H9 (cell line): ENCODE results near the gene SCFD2. TPM values are rescaled to one million over a fixed set of nuclear protein-coding genes. Genes with fewer than 3 reads are reported as not detected.

Experiments
- DNase-seq: peaks from one replicate; pipeline ENCODE4 v3.0.0-alpha.2; 2017
- H2AFZ ChIP-seq: one replicate; pipeline ENCODE4 v1.6.1; 2013; ENCODE audit warnings: mild to moderate bottlenecking, low read length, control low read depth, moderate library complexity
- H2AK5ac ChIP-seq: 2 replicates; pipeline ENCODE4 v1.6.1; 2013; ENCODE audit warnings: low read length, control low read depth, mixed read lengths; ENCODE audit not compliant: insufficient read length
- H2BK120ac ChIP-seq: one replicate; pipeline ENCODE4 v1.6.1; 2013; ENCODE audit warnings: low read depth, mild to moderate bottlenecking, low read length, control low read depth, inconsistent platforms; ENCODE audit not compliant: poor library complexity, severe bottlenecking
- H2BK12ac ChIP-seq: 2 replicates; pipeline ENCODE4 v1.6.1; 2013; ENCODE audit warnings: low read length, control low read depth, mixed read lengths, low read depth; ENCODE audit not compliant: insufficient read length
- H2BK15ac ChIP-seq: 2 replicates; pipeline ENCODE4 v1.6.1; 2013; ENCODE audit warnings: low read depth, low read length, control low read depth
- H2BK20ac ChIP-seq: one replicate; pipeline ENCODE4 v1.6.1; 2013; ENCODE audit warnings: low read depth, mild to moderate bottlenecking, low read length, control low read depth, inconsistent platforms; ENCODE audit not compliant: poor library complexity, severe bottlenecking
- H2BK5ac ChIP-seq: 2 replicates; pipeline ENCODE4 v1.6.1; 2013; ENCODE audit warnings: low read length, control low read depth, mixed read lengths; ENCODE audit not compliant: insufficient read length
- H3K14ac ChIP-seq: 2 replicates; pipeline ENCODE4 v1.6.1; 2013; ENCODE audit warnings: low read length, control low read depth; ENCODE audit not compliant: insufficient read depth
- H3K18ac ChIP-seq: 2 replicates; pipeline ENCODE4 v1.6.1; 2013; ENCODE audit warnings: low read depth, mild to moderate bottlenecking, mixed read lengths, low read length, control low read depth; ENCODE audit not compliant: insufficient read length
- H3K23ac ChIP-seq: 2 replicates; pipeline ENCODE4 v1.6.1; 2013; ENCODE audit warnings: low read length, control low read depth, mixed read lengths, low read depth; ENCODE audit not compliant: insufficient read length
- H3K23me2 ChIP-seq: 2 replicates; pipeline ENCODE4 v1.6.1; 2013; ENCODE audit warnings: low read depth, mild to moderate bottlenecking, mixed read lengths, low read length, control low read depth; ENCODE audit not compliant: insufficient read length, poor library complexity, severe bottlenecking
- H3K27ac ChIP-seq: 2 replicates; pipeline ENCODE4 v1.5.1; 2013; ENCODE audit warnings: low read length, control low read depth, mixed read lengths, low read depth; ENCODE audit not compliant: insufficient read length
- H3K27me3 ChIP-seq: 2 replicates; pipeline ENCODE4 v1.6.1; 2013; ENCODE audit warnings: low read length, control low read depth, inconsistent platforms; ENCODE audit not compliant: insufficient read depth
- H3K4ac ChIP-seq: 2 replicates; pipeline ENCODE4 v1.6.1; 2013; ENCODE audit warnings: low read depth, mild to moderate bottlenecking, control low read depth, inconsistent platforms, low read length, moderate library complexity
- H3K4me1 ChIP-seq: 2 replicates; pipeline ENCODE4 v1.6.1; 2013; ENCODE audit warnings: low read length, control low read depth, inconsistent platforms; ENCODE audit not compliant: insufficient read depth
- H3K4me2 ChIP-seq: 2 replicates; pipeline ENCODE4 v1.6.1; 2013; ENCODE audit warnings: low read length, control low read depth, mixed read lengths; ENCODE audit not compliant: insufficient read length, insufficient read depth
- H3K56ac ChIP-seq: 2 replicates; pipeline ENCODE4 v1.6.1; 2013; ENCODE audit warnings: low read depth, mild to moderate bottlenecking, mixed read lengths, low read length, control low read depth; ENCODE audit not compliant: insufficient read length
- H3K79me1 ChIP-seq: 2 replicates; pipeline ENCODE4 v1.6.1; 2013; ENCODE audit warnings: low read depth, mild to moderate bottlenecking, moderate library complexity, low read length, control low read depth, inconsistent platforms; ENCODE audit not compliant: insufficient read depth, poor library complexity, severe bottlenecking
- H3K79me2 ChIP-seq: 2 replicates; pipeline ENCODE4 v1.6.1; 2013; ENCODE audit warnings: low read length, control low read depth, inconsistent platforms; ENCODE audit not compliant: insufficient read depth
- H3K9ac ChIP-seq: 2 replicates; pipeline ENCODE4 v1.6.1; 2013; ENCODE audit warnings: low read length, control low read depth, mixed read lengths; ENCODE audit not compliant: insufficient read length; ENCODE audit errors: extremely low read depth
- H3K9me3 ChIP-seq: one replicate; pipeline ENCODE4 v1.6.1; 2013; ENCODE audit warnings: low read depth, low read length, inconsistent platforms; ENCODE audit not compliant: control insufficient read depth
- H3T11ph ChIP-seq: one replicate; pipeline ENCODE4 v1.6.1; 2013; ENCODE audit warnings: mild to moderate bottlenecking, low read length, control low read depth, inconsistent platforms
- H4K20me1 ChIP-seq: one replicate; pipeline ENCODE4 v1.6.1; 2013; ENCODE audit not compliant: control insufficient read depth, insufficient read length, insufficient read depth
- H4K5ac ChIP-seq: 2 replicates; pipeline ENCODE4 v1.6.1; 2013; ENCODE audit warnings: low read depth, mild to moderate bottlenecking, mixed read lengths, low read length, control low read depth; ENCODE audit not compliant: insufficient read length
- H4K8ac ChIP-seq: replicated peaks from 2 replicates; pipeline ENCODE4 v1.6.1; 2013; ENCODE audit warnings: low read length, control low read depth, mixed read lengths, low read depth; ENCODE audit not compliant: insufficient read length
- H4K91ac ChIP-seq: 2 replicates; pipeline ENCODE4 v1.6.1; 2013; ENCODE audit warnings: low read depth, mild to moderate bottlenecking, moderate library complexity, mixed read lengths, low read length, control low read depth; ENCODE audit not compliant: insufficient read length
- H3K27ac Mint-ChIP-seq, 3 experiments: 2 replicates in 2 of 3; 3 replicates in 1 of 3; pipeline ENCODE4 v1.8.0; 2020 to 2021; ENCODE audit warnings: mixed read lengths in 3 of 3, mild to moderate bottlenecking in 1 of 3, moderate library complexity in 1 of 3
- H3K27me3 Mint-ChIP-seq: 2 replicates; pipeline ENCODE4 v1.8.0; 2021; ENCODE audit warnings: low read depth, mild to moderate bottlenecking, moderate library complexity, mixed read lengths
- H3K36me3 Mint-ChIP-seq, 3 experiments: 2 replicates in 2 of 3; 3 replicates in 1 of 3; pipeline ENCODE4 v1.8.0; 2020 to 2021; ENCODE audit warnings: low read depth in 3 of 3, mixed read lengths in 3 of 3; ENCODE audit not compliant: insufficient read depth in 1 of 3
- H3K4me1 Mint-ChIP-seq, 2 experiments: 2 replicates each; pipeline ENCODE4 v1.8.0; 2020; ENCODE audit warnings: mixed read lengths in 2 of 2
- H3K4me3 Mint-ChIP-seq, 2 experiments: 2 replicates in 1 of 2; 3 replicates in 1 of 2; pipeline ENCODE4 v1.8.0; 2020 to 2021; ENCODE audit warnings: mild to moderate bottlenecking in 2 of 2, mixed read lengths in 2 of 2, moderate library complexity in 1 of 2
- H3K9me3 Mint-ChIP-seq, 2 experiments: 2 replicates in 1 of 2; 3 replicates in 1 of 2; pipeline ENCODE4 v1.8.0; 2020; ENCODE audit warnings: mild to moderate bottlenecking in 2 of 2, mixed read lengths in 2 of 2, moderate library complexity in 1 of 2
- CTCF ChIP-seq: fragments of 200-600 bp; sonication (generic); conservative IDR thresholded peaks from 3 replicates; pipeline ENCODE4 v1.8.0; 2021; ENCODE audit warnings: antibody characterized with exemption, mild to moderate bottlenecking
- WGBS: extraction: QIAGEN DNeasy Blood & Tissue Kit; methylation state at CpG from one replicate; pipeline ENCODE4 v1.1.7; 2013; ENCODE audit warnings: missing lambda C conversion rate, low lambda C conversion rate, mixed read lengths; ENCODE audit not compliant: insufficient read length; ENCODE audit errors: extremely low coverage; 5-methylcytosine and 5-hydroxymethylcytosine counted together
- total RNA-seq: library from RNA; stranded (reverse); gene quantifications from 2 replicates; pipeline ENCODE4 v1.2.1, GENCODE V29; 2021

The SCFD2 gene
- total RNA-seq, 1 experiment from 2014 or later = 10.1 TPM

DNA sequence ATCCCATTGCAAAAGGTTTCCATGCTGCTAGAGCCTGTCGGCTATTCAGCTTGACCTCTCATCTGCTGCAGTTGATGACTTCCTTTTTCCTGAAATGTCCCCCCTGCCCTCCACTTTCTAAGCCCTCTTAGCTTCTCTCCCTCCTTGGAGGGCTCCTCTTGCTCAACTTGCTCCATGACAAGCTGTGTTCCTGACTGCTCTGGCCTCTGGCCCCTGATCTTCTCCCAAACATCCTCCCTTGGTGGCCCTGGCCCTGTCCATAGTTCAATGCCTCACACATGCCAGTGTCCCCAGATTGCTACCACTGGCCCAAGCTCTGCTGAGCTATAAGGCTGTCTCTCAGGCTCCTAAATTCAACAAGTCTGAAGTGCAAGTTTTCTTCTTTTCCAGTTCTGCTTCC is 474.1 kb downstream of the SCFD2 start:
- Histone ChIP-seq H2BK12ac (no peak overlapping the region), H3K4me1 (no peaks in the 10 kb centered on the region), H3K4ac (no peak overlapping the region), H3K27ac (no peak overlapping the region), H2BK20ac (no peak overlapping the region), H3T11ph (no peak overlapping the region), H3K23me2 (no peaks in the 10 kb centered on the region), H3K14ac (no peak overlapping the region), H4K5ac (no peak overlapping the region), H4K91ac (no peak overlapping the region), H3K79me2 (no peaks in the 10 kb centered on the region), H3K4me2 (no peak overlapping the region), H2BK120ac (no peak overlapping the region), H2BK15ac (no peak overlapping the region), H3K27me3 (no peaks in the 10 kb centered on the region), H2AK5ac (no peak overlapping the region), H3K79me1 (no peaks in the 10 kb centered on the region), H4K20me1 (no peaks in the 10 kb centered on the region), H3K23ac (no peak overlapping the region), H3K9me3 (no peaks in the 10 kb centered on the region), H2AFZ (no peak overlapping the region), H3K9ac (no peak overlapping the region), H2BK5ac (no peak overlapping the region), H4K8ac (no peak overlapping the region), H3K56ac (no peak overlapping the region), H3K18ac (no peak overlapping the region)
- WGBS = no CpG with 5 or more reads among the region's 1 CpG
- Mint-ChIP-seq H3K36me3 (peaks cover 0 to 5% (median 4%) of the 10 kb centered on the region in 3 experiments; a peak in 4 of 7 replicates), H3K27ac (no peak overlapping the region), H3K4me1 (peaks cover 4 to 11% of the 10 kb centered on the region in 2 experiments), H3K9me3 (peaks cover 2 to 8% of the 10 kb centered on the region in 2 experiments; a peak in 3 of 5 replicates), H3K27me3 (no peaks in the 10 kb centered on the region; the same call in 1 of the 2 replicates), H3K4me3 (no peak overlapping the region)
- no peak for TF ChIP-seq CTCF
- DNase-seq = no peak
